K562 (cell line): ENCODE measurements around the gene MARK4. TPM values are rescaled to one million over a fixed set of nuclear protein-coding genes. Genes with fewer than 3 reads are reported as not detected.
A peak's percentile ranks its signal among the peaks of the same experiment; 100 is the strongest.

Experiments
- ATAC-seq: fragments of 200-7000 bp; cut with Tn5 transposase; 3 replicates; pipeline ENCODE4 v1.9.1; 2020; ENCODE audit warnings: moderate library complexity
- BruUV-seq: library from RNA; stranded (reverse); fragments of 400-500 nt; replicated peaks from 2 replicates; lab custom pipeline; 2021; lab: Mats Ljungman, UMichigan
- CTCF ChIA-PET: fragments of 300-600 bp; formaldehyde crosslinking; extraction: SDS; loops from one replicate; lab custom pipeline; 2021; ENCODE audit warnings: low intra/inter-chr PET ratio; lab: Yijun Ruan, JAX
- POLR2A ChIA-PET: fragments of 300-600, 350-650 bp; sonication (Branson Sonifier 250); formaldehyde crosslinking; extraction: SDS; loops from one replicate; lab custom pipeline; 2021; ENCODE audit warnings: antibody characterized with exemption, inconsistent platforms; lab: Yijun Ruan, JAX
- DNase-seq, 4 experiments: peaks; one replicate each; pipeline versions ENCODE4 v3.0.0 to v3.0.0-alpha.2; 2011 to 2018; ENCODE audit warnings: low spot score in 3 of 4, mixed read lengths in 3 of 4; ENCODE audit errors: extremely low read depth in 1 of 4
- FAIRE-seq: peaks from 2 replicates; lab custom pipeline; 2011; peaks lifted over from hg19 to GRCh38; lab: Jason Lieb, UNC
- H2AFZ ChIP-seq: 2 replicates; pipeline ENCODE4 v1.6.0; 2011; ENCODE audit warnings: low read depth, low read length, control low read depth, inconsistent platforms
- H3K27ac ChIP-seq: fragments of 200-600 bp; 3 replicates; pipeline ENCODE4 v1.8.0; 2011; ENCODE audit warnings: low read depth, mild to moderate bottlenecking, control low read depth, inconsistent platforms, low read length, moderate library complexity, mixed read lengths; ENCODE audit errors: extremely low read depth
- H3K27me3 ChIP-seq, 2 experiments: fragments of 300-600 bp in 1 of 2; 2 replicates in 1 of 2; 3 replicates in 1 of 2; pipeline versions ENCODE4 v1.6.0 to v1.8.0; 2011; ENCODE audit warnings: inconsistent platforms in 2 of 2, low read length in 2 of 2, mild to moderate bottlenecking in 1 of 2, mixed read lengths in 1 of 2, moderate library complexity in 1 of 2; ENCODE audit not compliant: control insufficient read depth in 2 of 2, insufficient read depth in 2 of 2
- H3K36me3 ChIP-seq: fragments of 300-600 bp; 3 replicates; pipeline ENCODE4 v1.8.0; 2011; ENCODE audit warnings: mild to moderate bottlenecking, low read length, inconsistent platforms; ENCODE audit not compliant: control insufficient read depth, insufficient read depth
- H3K4me1 ChIP-seq, 2 experiments: fragments of 200-600 bp in 1 of 2; replicated peaks in 1 of 2; 2 replicates in 1 of 2; 3 replicates in 1 of 2; pipeline versions ENCODE4 v1.5.1 to v1.8.0; 2011; ENCODE audit warnings: inconsistent platforms in 2 of 2, low read length in 2 of 2, mild to moderate bottlenecking in 1 of 2, mixed read lengths in 1 of 2, moderate library complexity in 1 of 2; ENCODE audit not compliant: control insufficient read depth in 2 of 2, insufficient read depth in 2 of 2
- H3K4me2 ChIP-seq: 2 replicates; pipeline ENCODE4 v1.6.1; 2011; ENCODE audit warnings: low read length, control low read depth, inconsistent platforms, mixed read lengths; ENCODE audit not compliant: insufficient read depth
- H3K4me3 ChIP-seq: fragments of 200-600 bp; sonication (generic), shearing (Covaris generic); 2 replicates; pipeline ENCODE4 v1.5.1; 2016; ENCODE audit warnings: control low read depth, inconsistent platforms
- H3K79me2 ChIP-seq: fragments of 200-600 bp; 3 replicates; pipeline ENCODE4 v1.8.0; 2011; ENCODE audit warnings: low read length, inconsistent platforms; ENCODE audit not compliant: control insufficient read depth, insufficient read depth
- H3K9ac ChIP-seq, 2 experiments: 2 replicates each; pipeline versions ENCODE4 v1.6.0 to v1.6.1; 2011; ENCODE audit warnings: low read depth in 2 of 2, low read length in 2 of 2, control low read depth in 1 of 2, inconsistent platforms in 1 of 2, mild to moderate bottlenecking in 1 of 2, mixed read lengths in 1 of 2; ENCODE audit not compliant: insufficient read depth in 1 of 2
- H3K9me1 ChIP-seq: one replicate; pipeline ENCODE4 v1.6.0; 2011; ENCODE audit warnings: inconsistent platforms, mild to moderate bottlenecking, low read length, moderate library complexity; ENCODE audit not compliant: control insufficient read depth, insufficient read depth
- H3K9me3 ChIP-seq: replicated peaks from 2 replicates; pipeline ENCODE4 v1.5.1; 2011; ENCODE audit warnings: low read depth, low read length, inconsistent platforms; ENCODE audit not compliant: control insufficient read depth, insufficient read depth
- H4K20me1 ChIP-seq: replicated peaks from 2 replicates; pipeline ENCODE4 v1.6.1; 2011; ENCODE audit warnings: low read length, inconsistent platforms, mixed read lengths; ENCODE audit not compliant: control insufficient read depth, insufficient read depth
- ADNP ChIP-seq: fragments of 200-800 bp; sonication (Bioruptor generic); IDR thresholded peaks from 2 replicates; pipeline ENCODE4 v1.6.1; 2016; ENCODE audit warnings: missing genetic modification characterization, missing compliant biosample characterization
- BCOR ChIP-seq: fragments of 450-650 bp; IDR thresholded peaks from 2 replicates; pipeline ENCODE4 v1.6.1; 2016
- CBFA2T3 ChIP-seq: fragments of 450-650 bp; IDR thresholded peaks from 2 replicates; pipeline ENCODE4 v1.6.1; 2017
- CBX8 ChIP-seq: fragments of 200-600 bp; sonication (generic); IDR thresholded peaks from 2 replicates; pipeline ENCODE4 v1.6.1; 2012; ENCODE audit warnings: borderline replicate concordance, mixed run types, low read depth, mild to moderate bottlenecking, moderate library complexity, mixed read lengths, low read length, control low read depth, inconsistent platforms; ENCODE audit not compliant: poor library complexity, severe bottlenecking; ENCODE audit errors: extremely low read depth
- FOSL1 ChIP-seq: fragments of 200-800 bp; sonication (Bioruptor generic); conservative IDR thresholded peaks from 2 replicates; pipeline ENCODE4 v1.6.1; 2016; ENCODE audit warnings: missing genetic modification characterization, missing compliant biosample characterization
- HDAC2 ChIP-seq: fragments of 450-650 bp; IDR thresholded peaks from 2 replicates; pipeline ENCODE4 v1.6.1; 2016; ENCODE audit warnings: mild to moderate bottlenecking
- HDAC6 ChIP-seq: IDR thresholded peaks from 2 replicates; pipeline ENCODE4 v1.6.1; 2012; ENCODE audit warnings: low read depth, mild to moderate bottlenecking, control low read depth, inconsistent platforms, low read length, moderate library complexity
- JUN ChIP-seq, 2 experiments: sonication (generic) in 1 of 2; formaldehyde crosslinking in 1 of 2; IDR thresholded peaks; 2 replicates each; pipeline versions ENCODE4 v1.6.1 to v1.8.0; 2012 to 2022; ENCODE audit warnings: borderline replicate concordance in 2 of 2, mild to moderate bottlenecking in 2 of 2, improper control_type of control experiment in 1 of 2, low read depth in 1 of 2, low read length in 1 of 2, missing genetic modification reagents in 1 of 2
- KDM1A ChIP-seq, 2 experiments: fragments of 450-650 bp; IDR thresholded peaks; 2 replicates each; pipeline ENCODE4 v1.6.1; 2016; ENCODE audit warnings: mild to moderate bottlenecking in 2 of 2
- RBM15 ChIP-seq: fragments of 200-400 bp; formaldehyde crosslinking; IDR thresholded peaks from 2 replicates; pipeline ENCODE4 v1.6.1; 2018; ENCODE audit warnings: mild to moderate bottlenecking, low read length, moderate library complexity; ENCODE audit not compliant: insufficient read depth
- RBM25 ChIP-seq: fragments of 200-400 bp; formaldehyde crosslinking; IDR thresholded peaks from 2 replicates; pipeline ENCODE4 v1.6.1; 2018; ENCODE audit warnings: low read length, low read depth, moderate library complexity; ENCODE audit not compliant: severe bottlenecking
- SMARCA5 ChIP-seq: fragments of 450-650 bp; IDR thresholded peaks from 2 replicates; pipeline ENCODE4 v1.6.1; 2016
- TCF3 ChIP-seq: sonication (generic); formaldehyde crosslinking; IDR thresholded peaks from 2 replicates; pipeline ENCODE4 v1.4.0; 2020; ENCODE audit warnings: mild to moderate bottlenecking, missing genetic modification reagents
- TRIM28 ChIP-seq: fragments of 450-650 bp; IDR thresholded peaks from 2 replicates; pipeline ENCODE4 v1.6.1; 2017
- ZFP36 ChIP-seq: fragments of 150-350 bp; IDR thresholded peaks from 2 replicates; pipeline ENCODE4 v1.6.1; 2018; ENCODE audit warnings: low read length, low read depth; ENCODE audit not compliant: partially characterized antibody
- ZNF518B ChIP-seq: fragments of 250-450 bp; sonication (Bioruptor Pico); IDR thresholded peaks from 2 replicates; pipeline ENCODE4 v1.5.0; 2021; ENCODE audit warnings: mild to moderate bottlenecking, moderate library complexity
- in situ Hi-C: fragments of 300-500 bp; cut with MboI; formaldehyde crosslinking; loops from 4 replicates; pipeline ENCODE4 v1.15.0; 2018; ENCODE audit warnings: inconsistent platforms, mixed read lengths
- intact Hi-C: fragments of 100-400 bp; cut with micrococcal nuclease; formaldehyde crosslinking; loops from 2 replicates; pipeline ENCODE4 v1.14.2; 2022
- polyA plus RNA-seq, 8 experiments: library from polyadenylated mRNA; depleted of rRNA in 4 of 8; stranded (reverse) in 5 of 8; unstranded in 3 of 8; fragments of >200 nt; fragmentation: Nextera tagmentation in 2 of 8; fragmentation: Illumina TruSeq in 1 of 8; extraction: Ambion mirVana in 2 of 8; extraction: Trizol in 1 of 8; gene quantifications; 2 replicates each; pipeline versions ENCODE4 v1.2.1 to v1.2.3, GENCODE V29; 2011 to 2014; ENCODE audit warnings: inconsistent platforms in 1 of 8, missing spikeins in 1 of 8
- total RNA-seq, 7 experiments: library from RNA; depleted of rRNA in 6 of 7; stranded (reverse); fragments of >200 nt in 6 of 7; fragmentation: Illumina TruSeq in 2 of 7; extraction: Trizol in 2 of 7; gene quantifications; 2 replicates each; pipeline versions ENCODE4 v1.2.1 to v1.2.3, GENCODE V29; 2011 to 2021; ENCODE audit warnings: low replicate concordance in 1 of 7

The MARK4 gene
- total and polyA plus RNA-seq, 9 of the 15 experiments (the other 6 are each of a cell fraction or from before 2014, with no cell fraction given): 0.52 to 29.4 (median 8.6) TPM

DNA sequence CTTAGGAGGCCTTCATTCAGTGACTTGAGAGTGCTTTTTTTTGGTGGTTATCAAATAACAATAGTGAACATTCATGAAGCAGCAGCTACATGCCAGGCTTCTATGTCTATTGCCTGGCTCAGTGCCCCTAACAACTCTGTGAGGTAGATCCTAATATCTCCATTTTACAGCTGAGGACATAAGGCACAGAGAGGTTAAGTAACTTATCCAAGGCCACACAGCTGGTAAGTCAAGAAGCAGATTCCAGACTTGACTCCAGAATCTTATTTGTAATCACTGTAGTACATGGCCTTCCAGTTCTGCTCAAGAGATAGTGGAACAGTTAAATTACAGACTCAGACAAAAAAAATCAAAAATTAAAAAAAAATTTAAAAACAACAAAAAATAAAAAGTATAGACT lies 44.8 kb downstream of the MARK4 start:
- no peak overlapping the region for H3K4me2 ChIP-seq
- no peak overlapping the region for H3K9ac ChIP-seq
- H3K9me3 ChIP-seq: no peaks in the 10 kb centered on the region
- H3K4me1 ChIP-seq: peaks cover 7 to 17% of the 10 kb centered on the region in 2 experiments; a peak in 3 of 5 replicates
- H3K4me3 ChIP-seq: no peak overlapping the region
- ChIA-PET POLR2A (interaction anchor here (0.5 kb wide), 1 partner anchor 386 kb away, joined by 3 read pairs; no protein-coding TSS in a partner anchor), CTCF (no interaction called here)
- ATAC-seq: no peak
- intact Hi-C loops: no loop called here
- H3K27me3 ChIP-seq: no peaks in the 10 kb centered on the region
- peaks cover 8% of the 10 kb centered on the region; the same call in 1 of the 3 replicates for H3K36me3 ChIP-seq
- no peak overlapping the region for H2AFZ ChIP-seq
- BruUV-seq: no TSS peak
- H3K27ac ChIP-seq: no peak overlapping the region
- H3K79me2 ChIP-seq: no peaks in the 10 kb centered on the region
- no peak for FAIRE-seq
- no peaks in the 10 kb centered on the region for H4K20me1 ChIP-seq
- TF ChIP-seq HDAC2 (peak; percentile 63; the same call in 1 of the 2 replicates), FOSL1 (no peak), ZNF518B (CRISPR knock-in tag) (no peak), SMARCA5 (0 out of 2 replicates have a peak, but pooled peaks have one; percentile 46), JUN (IDR thresholded peaks at IDR 0.05; ENCODE audit: borderline replicate concordance, low read depth, low read length) (no peak), JUN (CRISPR knock-in tag; IDR thresholded peaks at IDR 0.05; ENCODE audit: borderline replicate concordance) (no peak), TRIM28 (no peak), TCF3 (CRISPR knock-in tag) (no peak), ADNP (tag) (peak; percentile 92), RBM15 (no peak), CBX8 (no peak), CBFA2T3 (no peak), RBM25 (peak; percentile 96), BCOR (peak; percentile 98), HDAC6 (no peak), ZFP36 (peak; percentile 80), KDM1A (IDR thresholded peaks at IDR 0.05) (peak; percentile 50 to 86; a peak in 3 of 4 replicates)
- H3K9me1 ChIP-seq: no peaks in the 10 kb centered on the region
- in situ Hi-C loops: no loop called here
- DNase-seq: no peak
